Ascending aorta (tissue), 2 donors: Measurements from ENCODE around the gene SLC25A1. TPM values are rescaled to one million over a fixed set of nuclear protein-coding genes. Genes with fewer than 3 reads are reported as not detected.

Source experiments
- DNase-seq, 2 donors: peaks; one replicate each; pipeline ENCODE4 v3.0.0-alpha.2; 2019; ENCODE audit warnings: low spot score in 2 of 2
- H3K27ac ChIP-seq, 2 donors: fragments of 200-600 bp; sonication (generic); one replicate each; pipeline ENCODE4 v1.5.1; 2016 to 2017; ENCODE audit warnings: mild to moderate bottlenecking in 1 of 2
- H3K27me3 ChIP-seq: fragments of 200-600 bp; sonication (generic); one replicate; pipeline ENCODE4 v1.5.1; 2017
- H3K36me3 ChIP-seq, 2 donors: fragments of 200-600 bp; sonication (generic); one replicate each; pipeline ENCODE4 v1.5.1; 2016
- H3K4me1 ChIP-seq, 2 donors: fragments of 200-600 bp; sonication (generic); one replicate each; pipeline ENCODE4 v1.5.1; 2016 to 2017; ENCODE audit warnings: mild to moderate bottlenecking in 1 of 2
- H3K4me3 ChIP-seq, 2 donors: fragments of 200-600 bp; sonication (generic); one replicate each; pipeline ENCODE4 v1.5.1; 2016 to 2017; ENCODE audit warnings: mild to moderate bottlenecking in 1 of 2
- H3K9me3 ChIP-seq, 2 donors: fragments of 200-600 bp; sonication (generic); one replicate each; pipeline ENCODE4 v1.5.1; 2016
- intact Hi-C: fragments of 100-400 bp; cut with DNase I; formaldehyde crosslinking; loops from one replicate; pipeline ENCODE4 v1.15.1; 2023
- total RNA-seq: library from RNA; depleted of rRNA; stranded (reverse); fragments of >200 nt; gene quantifications from one replicate; pipeline ENCODE4 v1.1.0, GENCODE V29; 2016
- TF ChIP-seq, protein P1 (sequence below), 3 experiments: fragments of 200-600 bp in 2 of 3; fragments of 450-650 bp in 1 of 3; sonication (generic) in 2 of 3; IDR thresholded peaks; one replicate each; pipeline ENCODE4 v1.5.1; 2016 to 2019; ENCODE audit warnings: antibody characterized with exemption in 3 of 3, mild to moderate bottlenecking in 1 of 3, moderate library complexity in 1 of 3

The SLC25A1 gene
- total RNA-seq, 1 donor from 2014 or later = 89.3 TPM

DNA sequence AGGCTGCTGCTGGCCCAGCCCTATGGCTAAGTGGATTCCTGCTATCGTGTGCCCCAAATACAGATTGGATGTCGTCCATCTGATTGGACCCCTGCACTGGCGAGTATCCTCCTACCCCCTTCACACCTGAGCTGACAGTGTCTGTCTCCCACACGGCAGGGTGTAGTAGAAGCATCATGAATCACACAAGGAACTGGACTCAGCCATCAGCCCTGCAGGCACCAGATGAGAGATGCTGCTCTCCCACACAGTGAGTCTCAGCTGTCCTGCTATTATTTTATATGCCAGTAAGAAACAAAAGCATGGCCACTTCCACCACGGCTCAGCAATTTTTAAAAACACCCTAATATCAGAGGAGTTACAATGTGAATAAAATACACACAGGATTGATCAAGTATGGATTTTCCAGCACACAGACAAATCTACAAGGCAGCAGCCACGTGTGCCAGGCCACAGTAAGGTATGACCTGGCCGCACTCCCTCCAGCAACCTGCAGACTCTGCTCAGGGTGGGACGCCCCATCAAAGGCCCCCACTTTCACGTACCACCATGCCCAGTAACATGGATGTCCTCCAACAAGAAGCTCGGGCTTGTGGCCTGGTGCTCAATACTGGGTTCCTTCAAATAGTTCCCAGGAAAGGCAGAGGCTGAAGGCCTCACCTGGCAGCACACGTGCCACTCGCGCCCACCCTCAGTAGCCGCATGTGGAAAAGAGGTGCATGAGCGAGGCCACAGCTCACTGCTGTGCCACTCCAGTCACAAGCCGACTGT lies 16.4 kb upstream of the SLC25A1 start:
- no peaks in the 10 kb centered on the region for H3K27me3 ChIP-seq
- TF ChIP-seq, protein P1, sequence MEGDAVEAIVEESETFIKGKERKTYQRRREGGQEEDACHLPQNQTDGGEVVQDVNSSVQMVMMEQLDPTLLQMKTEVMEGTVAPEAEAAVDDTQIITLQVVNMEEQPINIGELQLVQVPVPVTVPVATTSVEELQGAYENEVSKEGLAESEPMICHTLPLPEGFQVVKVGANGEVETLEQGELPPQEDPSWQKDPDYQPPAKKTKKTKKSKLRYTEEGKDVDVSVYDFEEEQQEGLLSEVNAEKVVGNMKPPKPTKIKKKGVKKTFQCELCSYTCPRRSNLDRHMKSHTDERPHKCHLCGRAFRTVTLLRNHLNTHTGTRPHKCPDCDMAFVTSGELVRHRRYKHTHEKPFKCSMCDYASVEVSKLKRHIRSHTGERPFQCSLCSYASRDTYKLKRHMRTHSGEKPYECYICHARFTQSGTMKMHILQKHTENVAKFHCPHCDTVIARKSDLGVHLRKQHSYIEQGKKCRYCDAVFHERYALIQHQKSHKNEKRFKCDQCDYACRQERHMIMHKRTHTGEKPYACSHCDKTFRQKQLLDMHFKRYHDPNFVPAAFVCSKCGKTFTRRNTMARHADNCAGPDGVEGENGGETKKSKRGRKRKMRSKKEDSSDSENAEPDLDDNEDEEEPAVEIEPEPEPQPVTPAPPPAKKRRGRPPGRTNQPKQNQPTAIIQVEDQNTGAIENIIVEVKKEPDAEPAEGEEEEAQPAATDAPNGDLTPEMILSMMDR (IDR thresholded peaks at IDR 0.05) = no peak
- H3K9me3 ChIP-seq = no peaks in the 10 kb centered on the region
- DNase-seq = no peak
- H3K27ac ChIP-seq = no peak overlapping the region
- intact Hi-C loops = no loop called here
- H3K36me3 ChIP-seq = peaks cover 0 to 3% of the 10 kb centered on the region in 2 donors
- no peak overlapping the region for H3K4me3 ChIP-seq
- no peaks in the 10 kb centered on the region for H3K4me1 ChIP-seq

DNA sequence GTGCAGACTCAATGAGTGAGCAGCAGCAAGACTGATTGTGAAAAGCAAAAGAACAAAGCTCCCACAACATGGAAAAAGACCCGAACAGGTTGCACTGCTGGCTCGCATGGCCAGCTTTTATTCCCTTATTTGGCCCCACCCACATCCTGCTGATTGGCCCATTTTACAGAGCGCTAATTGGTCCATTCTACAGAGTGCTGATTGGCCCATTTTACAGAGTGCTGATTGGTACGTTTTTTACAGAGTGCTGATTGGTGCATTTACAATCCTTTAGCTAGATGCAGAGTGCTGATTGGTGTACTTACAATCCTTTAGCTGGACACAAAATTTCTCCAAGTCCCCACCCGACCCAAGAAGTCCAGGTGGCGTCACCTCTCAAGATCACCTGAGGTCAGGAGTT lies 15.3 kb upstream of the SLC25A1 start:
- H3K9me3 ChIP-seq = no peaks in the 10 kb centered on the region
- no peaks in the 10 kb centered on the region for H3K4me1 ChIP-seq
- H3K27me3 ChIP-seq = no peaks in the 10 kb centered on the region
- no peak overlapping the region for H3K27ac ChIP-seq
- intact Hi-C loops = no loop called here
- H3K4me3 ChIP-seq = no peak overlapping the region
- TF ChIP-seq, protein P1 (IDR thresholded peaks at IDR 0.05) = no peak
- DNase-seq = no peak
- H3K36me3 ChIP-seq = peaks cover 0 to 3% of the 10 kb centered on the region in 2 donors

DNA sequence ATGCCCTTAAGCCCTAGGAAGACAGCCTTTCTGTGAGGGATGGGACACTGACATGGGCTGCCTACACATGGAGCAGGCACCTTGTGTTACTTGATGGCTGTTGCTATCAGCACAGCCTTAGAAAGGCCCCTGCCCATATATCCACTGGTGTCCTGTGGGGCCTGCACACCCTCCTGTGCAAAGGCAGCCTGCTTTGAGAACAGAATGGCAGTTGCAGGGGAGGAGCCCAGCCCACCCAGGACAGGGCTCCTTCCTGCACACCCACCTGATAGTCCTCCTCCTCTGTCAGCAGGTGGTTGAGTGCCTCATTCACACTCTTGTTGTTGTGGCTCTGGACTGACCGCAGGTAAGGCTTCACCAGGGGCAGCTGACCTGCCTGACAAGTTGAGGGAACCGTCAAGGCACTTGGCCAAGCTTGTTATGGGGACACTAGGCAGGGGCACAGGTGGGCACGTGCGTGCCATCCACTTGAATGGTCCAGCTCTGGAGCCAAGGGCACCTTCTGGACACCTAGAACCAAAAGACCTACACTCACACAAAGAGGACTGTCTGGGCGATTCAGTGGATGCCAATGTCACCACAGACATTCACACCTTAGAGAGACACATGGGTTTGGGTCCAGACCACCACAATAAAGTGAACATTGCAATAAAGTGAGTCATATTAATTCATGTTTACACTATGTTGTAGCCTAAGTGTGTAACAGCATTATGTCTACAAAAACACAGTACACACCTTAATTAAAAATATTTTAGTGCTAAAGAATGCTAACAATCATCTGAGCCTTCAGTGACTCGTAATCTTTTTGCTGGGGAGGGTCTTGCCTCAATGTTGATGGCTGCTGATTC lies 9.4 kb upstream of the SLC25A1 start:
- Histone ChIP-seq H3K4me1 (no peaks in the 10 kb centered on the region), H3K9me3 (no peaks in the 10 kb centered on the region), H3K27me3 (no peaks in the 10 kb centered on the region), H3K27ac (no peak overlapping the region), H3K36me3 (no peaks in the 10 kb centered on the region), H3K4me3 (no peak overlapping the region)
- intact Hi-C loops = no loop called here
- TF ChIP-seq, protein P1 (IDR thresholded peaks at IDR 0.05) = no peak
- no peak for DNase-seq

DNA sequence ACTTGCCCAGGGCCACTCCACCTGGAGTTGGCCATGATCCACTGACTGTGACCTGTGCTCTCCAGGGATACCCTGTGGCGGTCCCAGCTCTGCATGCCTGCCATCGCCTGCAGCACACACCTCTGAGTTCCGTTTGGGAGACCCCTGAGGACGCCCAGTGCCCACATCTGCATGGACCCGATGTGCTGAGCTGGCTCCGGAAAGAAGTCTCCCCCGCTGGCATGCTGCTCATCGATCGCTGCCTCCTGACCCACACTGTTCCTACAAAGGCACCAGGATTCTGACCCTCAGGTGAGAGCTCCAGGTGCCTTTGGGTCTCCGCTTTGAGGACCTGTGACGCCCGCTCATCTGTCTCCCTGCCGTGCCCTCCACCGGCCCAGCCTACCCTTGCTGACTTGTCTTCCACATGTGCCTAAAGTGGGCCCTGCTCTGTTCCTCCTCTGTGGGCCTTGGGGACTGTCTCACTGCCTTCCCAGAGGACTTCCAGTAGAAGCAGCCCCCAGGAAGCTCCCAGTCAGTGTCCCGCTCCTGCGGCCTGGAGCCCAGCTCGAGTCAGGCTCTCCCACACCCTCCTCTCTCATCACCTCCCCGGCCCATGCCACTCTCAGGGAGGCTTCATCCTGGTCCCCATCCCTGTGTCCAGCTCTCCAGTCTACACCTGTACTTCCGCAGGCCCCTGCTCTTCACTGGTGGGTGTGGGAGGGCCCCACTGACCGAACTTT lies 5.9 kb upstream of the SLC25A1 start:
- DNase-seq = no peak
- H3K27ac ChIP-seq = no peak overlapping the region
- H3K4me1 ChIP-seq = no peaks in the 10 kb centered on the region
- no peaks in the 10 kb centered on the region for H3K27me3 ChIP-seq
- no peaks in the 10 kb centered on the region for H3K36me3 ChIP-seq
- H3K4me3 ChIP-seq = no peak overlapping the region
- H3K9me3 ChIP-seq = no peaks in the 10 kb centered on the region
- intact Hi-C loops = no loop called here
- TF ChIP-seq, protein P1 (IDR thresholded peaks at IDR 0.05) = no peak

DNA sequence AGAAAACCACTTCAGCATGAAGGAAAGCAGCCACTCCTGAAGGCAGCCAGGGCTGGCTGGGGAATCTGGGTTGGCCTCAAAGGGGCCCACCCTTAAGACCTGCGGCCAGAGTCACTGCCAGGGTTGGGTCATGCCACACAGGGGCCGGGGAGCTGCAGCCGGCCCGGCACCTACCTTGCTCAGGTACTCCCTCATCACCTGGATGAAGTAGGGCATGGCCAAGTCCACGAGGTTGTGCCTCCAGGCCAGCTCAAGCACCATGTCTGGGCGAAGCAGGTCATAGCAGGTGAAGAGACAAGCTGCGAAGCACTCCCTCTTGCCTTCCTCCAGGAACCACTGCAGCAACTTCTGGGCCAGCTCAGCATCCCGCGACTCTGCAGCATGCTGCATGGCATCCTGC lies 4.7 kb upstream of the SLC25A1 start:
- no peak overlapping the region for H3K4me3 ChIP-seq
- intact Hi-C loops = no loop called here
- no peaks in the 10 kb centered on the region for H3K4me1 ChIP-seq
- H3K27me3 ChIP-seq = no peaks in the 10 kb centered on the region
- H3K36me3 ChIP-seq = no peaks in the 10 kb centered on the region
- no peak for DNase-seq
- H3K9me3 ChIP-seq = no peaks in the 10 kb centered on the region
- TF ChIP-seq, protein P1 (IDR thresholded peaks at IDR 0.05) = no peak
- H3K27ac ChIP-seq = no peak overlapping the region
